GM19395 (cell line): ENCODE data around the gene ANKRD52.
"Not testable (repeated sequence)": the region's sequence is repeated elsewhere in the genome, so short reads cannot be mapped to it uniquely, and the experiment has no call there.

ENCODE experiments used
- ATAC-seq: cut with Tn5 transposase; IDR thresholded peaks from one replicate; pipeline ENCODE4 v1.9.1; 2021; ENCODE audit warnings: mild to moderate bottlenecking, moderate library complexity; ENCODE audit not compliant: unreplicated experiment

ANKRD52 gene

DNA sequence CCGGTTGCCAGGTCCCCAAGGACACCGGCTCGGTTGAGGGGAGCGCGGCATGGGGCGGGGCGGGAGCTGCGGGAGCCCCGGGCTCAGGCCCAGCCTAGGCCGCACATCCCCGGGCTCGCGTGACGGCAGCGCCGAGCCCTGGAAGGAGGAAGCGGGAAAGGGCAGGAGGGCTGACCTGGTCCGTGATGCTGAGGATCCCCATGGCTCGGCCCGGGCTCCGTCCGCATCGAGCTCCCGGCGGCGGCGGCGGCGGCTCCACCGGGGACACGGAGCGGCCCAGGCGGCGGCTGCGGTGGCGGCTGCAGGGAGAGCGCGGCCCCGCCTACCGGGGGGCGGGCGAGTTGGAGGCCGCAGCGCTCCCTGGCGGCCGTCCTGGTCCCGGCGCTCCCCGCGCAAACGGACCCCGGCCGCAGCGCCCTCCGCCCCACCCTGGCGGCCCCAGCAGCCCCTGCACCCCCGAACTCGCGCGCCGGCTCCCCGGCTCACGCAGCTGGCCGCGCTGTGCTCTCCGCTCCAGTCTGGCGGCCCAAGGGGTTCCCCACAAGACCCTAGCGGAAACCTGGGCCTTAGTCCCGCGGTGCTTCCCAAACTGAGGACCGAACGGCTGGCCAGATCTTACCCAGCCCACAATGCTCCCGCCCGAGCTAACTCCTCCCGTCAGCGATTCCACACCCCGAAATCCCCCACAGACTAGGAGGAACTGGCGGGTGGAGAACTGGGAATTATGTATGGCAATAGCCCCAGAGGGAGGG, at the start of gene ANKRD52:
Gene ANKRD52 (minus strand): TSS at position 317 of the 752 bp plus-strand sequence. CDS start 115 bp downstream, at position 202.
- peak; percentile 84 for ATAC-seq

DNA sequence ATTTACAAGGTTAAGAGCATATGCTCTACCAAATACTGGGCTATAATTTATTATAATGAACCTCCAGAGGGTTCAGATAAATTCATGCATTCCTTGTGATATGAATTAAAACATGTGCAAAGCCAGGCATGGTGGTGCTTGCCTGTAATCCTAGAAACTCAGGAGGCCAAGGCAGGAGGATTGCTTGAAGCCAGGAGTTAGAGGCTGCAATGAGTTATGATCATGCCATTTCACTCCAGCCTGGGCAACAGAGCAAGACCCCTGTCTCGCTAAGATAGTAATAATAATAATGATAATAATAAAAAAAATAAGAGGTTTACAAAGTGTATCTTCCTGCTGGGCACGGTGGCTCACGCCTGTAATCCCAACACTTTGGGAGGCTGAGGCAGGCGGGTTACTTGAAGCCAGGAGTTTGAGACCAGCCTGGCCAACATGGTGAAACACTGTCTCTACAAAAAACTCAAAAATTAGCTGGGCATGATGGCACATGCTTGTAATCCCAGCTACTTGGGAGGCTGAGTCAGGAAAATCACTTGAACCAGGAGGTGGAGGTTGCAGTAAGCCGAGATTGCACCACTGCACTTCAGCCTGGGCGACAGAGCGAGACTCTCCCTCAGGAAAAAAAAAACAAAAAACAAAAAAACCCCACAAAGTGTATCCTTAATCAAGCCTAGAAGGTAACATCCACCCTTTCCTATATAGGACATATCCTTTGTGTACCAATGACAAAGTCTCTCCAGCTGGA, 49.2 kb upstream of the ANKRD52 start:
- no peak for ATAC-seq

DNA sequence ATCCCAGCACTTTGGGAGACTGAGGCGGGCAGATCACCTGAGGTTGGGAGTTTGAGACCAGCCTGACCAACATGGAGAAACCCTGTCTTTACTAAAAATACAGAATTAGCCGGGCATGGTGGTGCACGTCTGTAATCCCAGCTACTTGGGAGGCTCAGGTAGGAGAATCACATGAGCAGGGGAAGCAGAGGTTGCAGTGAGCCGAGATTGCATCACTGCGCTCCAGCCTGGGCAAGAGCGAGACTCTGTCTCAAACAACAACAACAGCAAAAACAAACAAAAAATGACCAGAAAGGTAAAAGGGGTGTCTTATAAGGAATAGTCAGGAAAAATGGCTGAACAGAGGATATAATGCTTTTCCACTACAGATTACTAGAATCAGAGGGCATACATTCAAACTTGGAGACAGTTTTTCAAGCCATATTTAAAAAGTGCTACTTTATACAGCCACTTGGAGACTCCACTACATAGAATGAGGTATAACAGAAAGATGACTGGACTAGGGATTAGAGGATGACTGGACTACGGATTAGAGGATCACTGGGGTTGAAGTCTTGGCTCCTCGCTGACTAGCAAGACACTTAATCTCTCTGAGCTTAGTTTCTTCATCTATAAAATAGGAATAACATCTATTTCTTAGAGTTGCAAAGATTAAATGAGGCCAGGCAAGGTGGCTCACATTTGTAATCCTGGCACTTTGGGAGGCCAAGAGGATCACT, 46.8 kb upstream of the ANKRD52 start:
- ATAC-seq = no peak

DNA sequence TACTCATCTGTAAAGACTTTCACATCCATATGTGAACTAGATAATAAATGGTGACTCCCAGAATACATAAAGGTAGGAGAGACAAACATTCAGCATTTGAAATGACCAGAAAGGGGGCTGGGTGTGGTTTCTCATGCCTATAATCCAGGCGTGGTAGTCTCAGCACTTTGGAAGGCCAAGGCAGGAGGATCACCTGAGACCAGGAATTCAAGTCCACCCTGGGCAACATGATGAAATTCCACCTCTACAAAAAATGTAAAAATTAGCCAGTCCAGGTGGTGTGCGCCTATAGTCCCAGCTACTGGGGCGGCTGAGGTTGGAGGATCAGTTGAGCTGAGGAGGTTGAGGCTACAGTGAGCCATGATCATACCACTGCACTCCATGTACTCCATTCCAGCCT, 46.1 kb upstream of the ANKRD52 start:
- ATAC-seq = no peak

DNA sequence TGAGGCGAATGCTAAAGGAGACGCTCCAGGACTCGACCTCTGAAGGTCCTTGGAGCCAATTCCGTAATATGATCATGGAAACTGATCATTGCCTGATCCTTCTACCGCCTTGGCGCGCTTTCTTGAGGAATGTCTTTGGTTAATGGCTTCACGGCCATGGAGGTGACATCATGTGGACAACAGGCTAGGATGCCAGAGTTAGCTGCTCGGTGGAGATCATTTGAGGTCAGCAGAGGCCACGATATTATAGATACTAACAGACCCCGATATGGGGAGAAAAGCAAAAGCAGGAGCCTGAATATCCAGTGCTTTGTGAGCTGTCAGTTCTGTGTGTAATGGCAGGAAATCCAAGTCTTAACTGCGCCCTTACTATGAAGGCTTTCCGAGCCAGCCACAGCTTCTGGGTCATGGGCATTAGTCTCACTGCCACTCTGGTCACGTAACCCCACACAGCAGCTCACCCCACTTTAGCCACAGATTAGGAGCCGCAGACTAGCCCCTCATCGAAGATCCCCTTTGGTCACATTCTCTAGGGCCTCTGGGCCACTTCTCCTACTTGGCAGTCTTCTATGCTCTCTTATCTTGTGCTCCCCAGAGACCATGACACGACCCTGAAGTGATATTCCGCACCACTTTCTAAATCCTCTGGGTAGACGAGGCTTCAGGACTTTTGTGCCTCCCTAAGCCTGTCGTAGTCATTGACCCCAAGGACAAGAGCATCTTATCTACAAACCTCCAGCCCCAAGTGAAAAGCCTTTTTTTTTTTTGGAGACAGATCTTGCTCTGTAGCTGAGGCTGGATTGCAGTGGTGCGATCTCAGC, 42.7 kb upstream of the ANKRD52 start:
- ATAC-seq = no peak

DNA sequence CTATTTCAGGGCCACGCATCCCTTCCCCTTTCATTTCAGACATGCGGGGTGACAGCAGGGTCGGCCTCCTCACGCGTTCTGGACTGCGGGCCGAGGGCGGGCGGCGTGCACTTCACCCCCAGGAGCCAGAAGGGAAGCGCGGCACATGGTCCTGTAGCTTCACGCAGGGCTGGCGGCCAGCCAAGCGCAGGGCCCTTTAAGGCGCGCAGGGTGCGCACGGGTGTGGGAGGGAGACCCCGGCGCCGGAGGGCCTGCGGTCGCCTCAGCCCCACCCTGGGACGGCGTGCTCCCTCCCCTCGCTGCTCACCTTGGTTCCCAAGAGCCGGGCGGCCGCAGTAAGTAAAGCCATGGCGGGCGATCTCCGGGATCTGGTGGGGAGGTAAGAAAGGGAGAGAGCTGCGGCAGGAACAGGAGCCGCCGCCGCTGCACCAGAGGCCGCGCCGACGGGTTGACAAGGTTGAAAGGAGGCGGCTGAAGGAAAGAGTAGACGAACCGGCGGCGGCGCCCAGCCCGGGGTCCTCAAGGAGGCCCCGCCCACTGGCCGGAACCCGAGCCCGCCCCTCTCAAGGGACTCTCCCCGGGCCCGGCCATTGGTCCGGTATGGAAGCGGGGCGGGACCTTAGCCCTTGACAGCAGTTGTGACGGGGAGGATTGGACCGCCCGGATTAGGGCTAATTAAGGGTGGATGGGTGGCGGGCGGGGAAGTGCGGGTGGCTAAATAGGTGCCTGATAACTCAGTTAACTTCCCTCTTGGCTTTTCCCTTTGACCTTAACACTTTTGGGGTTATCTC, 41.9 kb upstream of the ANKRD52 start, which contains the start of gene CS:
Gene CS (minus strand): TSS at position 478 of the 791 bp plus-strand sequence. CDS start 129 bp downstream, at position 349.
- peak; percentile 94 for ATAC-seq

DNA sequence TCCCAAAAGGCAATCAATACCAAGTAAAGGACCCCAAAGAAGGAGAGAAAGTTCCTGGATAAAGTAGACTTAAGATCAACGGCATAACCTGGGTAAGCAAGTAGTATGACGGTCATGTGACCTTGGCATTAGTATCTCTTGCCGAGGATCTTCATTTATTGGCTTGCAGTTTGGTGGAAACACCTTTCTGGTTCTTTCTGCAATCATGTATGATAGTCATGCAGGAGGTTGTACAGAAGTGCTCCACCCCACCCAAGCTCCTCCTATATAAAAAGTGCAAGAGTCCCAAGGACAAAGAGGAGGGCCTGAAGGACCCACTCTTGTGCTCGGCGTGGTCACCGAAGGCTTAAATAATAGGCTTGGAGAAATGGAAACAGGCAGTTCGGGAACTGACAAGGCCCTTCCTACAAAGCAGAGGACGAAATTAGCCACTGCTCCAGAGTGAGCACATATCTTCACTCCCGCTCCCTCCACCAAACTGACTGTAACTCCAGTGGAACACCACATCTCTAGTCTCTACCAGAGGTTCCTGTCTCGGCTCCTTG, 41.2 kb upstream of the ANKRD52 start:
- ATAC-seq = no peak

DNA sequence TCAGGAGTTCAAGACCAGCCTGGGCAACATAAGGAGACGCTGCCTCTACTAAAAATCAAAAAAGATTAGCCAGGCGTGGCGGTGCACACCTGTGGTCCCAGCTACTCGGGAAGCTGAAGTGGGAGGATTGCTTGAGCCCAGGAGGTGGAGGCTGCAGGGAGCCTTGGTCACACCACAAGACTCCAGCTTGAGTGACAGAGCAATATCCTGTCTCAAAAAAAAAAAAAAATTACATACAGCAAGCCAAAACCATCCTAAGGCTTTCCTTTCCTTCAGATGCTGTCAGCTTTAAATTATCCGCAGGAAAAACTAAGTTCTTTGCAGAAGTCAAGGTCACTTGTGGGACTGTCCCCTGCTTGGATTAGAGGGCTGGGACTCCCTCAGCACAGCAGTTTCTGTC, 40.6 kb upstream of the ANKRD52 start:
- ATAC-seq = no peak

DNA sequence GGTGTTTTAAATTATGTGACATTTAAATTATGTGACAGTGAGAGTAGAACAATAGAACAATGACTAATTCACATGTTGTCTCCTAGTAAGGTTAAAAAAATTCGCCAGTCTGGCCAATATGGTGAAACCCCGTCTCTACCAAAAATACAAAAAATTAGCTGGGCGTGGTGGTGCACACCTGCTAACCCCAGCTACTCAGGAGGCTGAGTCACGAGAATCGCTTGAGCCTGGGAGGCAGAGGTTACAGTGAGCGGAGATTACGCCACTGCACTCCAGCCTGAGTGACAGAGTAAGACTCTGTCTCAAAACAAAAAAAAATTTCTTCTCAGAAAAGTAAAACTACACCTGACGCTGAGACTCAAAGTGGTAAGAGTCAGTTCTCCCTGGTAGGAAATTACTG, 39.2 kb upstream of the ANKRD52 start:
- ATAC-seq = no peak

DNA sequence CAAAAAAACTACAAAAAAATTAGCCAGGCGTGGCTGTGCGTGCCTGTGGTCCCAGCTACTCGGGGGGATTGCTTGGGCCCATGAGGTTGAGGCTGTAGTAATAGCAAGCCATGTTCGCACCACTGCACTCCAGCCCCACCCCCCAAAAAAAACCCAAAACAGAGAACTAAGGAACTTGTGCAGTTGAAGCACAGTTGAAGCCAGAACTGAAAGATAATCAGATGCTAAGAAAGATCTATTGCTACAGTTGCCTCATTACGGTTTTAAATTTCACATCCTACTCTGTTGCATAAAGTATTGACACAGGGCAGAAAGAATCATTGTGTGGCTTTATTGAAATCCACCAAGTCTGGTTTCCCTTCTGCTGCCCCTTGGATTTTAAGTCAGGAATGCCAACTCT, 38.1 kb upstream of the ANKRD52 start:
- no peak for ATAC-seq

DNA sequence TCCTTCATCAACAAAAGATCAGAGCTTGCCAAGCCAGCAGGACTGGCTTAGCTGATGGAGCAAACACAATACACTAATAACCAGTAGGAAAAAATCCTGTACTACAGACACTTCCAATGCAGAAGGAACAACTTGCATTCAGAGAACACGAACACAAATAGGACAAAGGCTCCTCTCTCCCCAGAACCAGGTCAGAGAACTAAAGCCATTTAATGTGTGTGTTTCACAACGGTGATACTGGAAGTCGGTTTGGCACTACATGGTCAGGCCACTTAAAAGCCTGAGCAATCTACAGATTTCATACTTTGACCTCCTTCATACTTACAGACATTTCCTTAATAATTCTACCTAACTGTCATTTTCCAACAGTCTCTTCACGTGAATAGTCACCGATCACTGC, 35.6 kb upstream of the ANKRD52 start:
- no peak for ATAC-seq

DNA sequence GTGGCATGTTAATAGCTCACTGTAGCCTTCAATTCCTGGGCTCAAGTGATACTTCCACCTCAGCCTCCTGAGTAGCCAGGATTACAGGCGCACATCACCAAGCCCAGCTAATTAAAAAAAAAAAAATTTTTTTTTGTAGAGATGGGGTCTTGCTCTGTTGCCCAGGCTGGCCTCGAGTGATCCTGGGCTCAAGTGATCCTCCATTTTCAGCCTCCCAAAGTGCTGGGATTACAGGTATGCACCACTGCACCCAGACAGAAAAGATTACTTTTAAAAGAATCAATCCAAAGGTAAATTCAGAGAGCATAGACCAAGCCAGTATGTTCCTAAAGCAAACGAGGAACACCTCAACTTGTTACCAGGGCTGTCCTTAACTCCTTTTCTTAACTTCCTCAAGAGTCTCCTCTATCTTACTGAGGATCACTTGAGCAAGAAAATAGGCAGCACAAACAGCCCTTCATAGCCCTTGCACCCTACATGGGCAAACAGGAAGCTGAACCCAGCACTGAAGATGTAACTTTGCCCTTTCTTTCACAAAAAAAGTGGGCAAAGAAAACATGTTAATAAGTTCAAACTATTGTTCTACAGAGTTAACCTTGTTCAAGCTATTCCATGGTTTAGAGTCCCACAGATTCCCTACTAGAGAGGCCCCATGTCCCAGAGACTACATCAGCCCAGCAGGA, 30.7 kb upstream of the ANKRD52 start:
- no peak for ATAC-seq

DNA sequence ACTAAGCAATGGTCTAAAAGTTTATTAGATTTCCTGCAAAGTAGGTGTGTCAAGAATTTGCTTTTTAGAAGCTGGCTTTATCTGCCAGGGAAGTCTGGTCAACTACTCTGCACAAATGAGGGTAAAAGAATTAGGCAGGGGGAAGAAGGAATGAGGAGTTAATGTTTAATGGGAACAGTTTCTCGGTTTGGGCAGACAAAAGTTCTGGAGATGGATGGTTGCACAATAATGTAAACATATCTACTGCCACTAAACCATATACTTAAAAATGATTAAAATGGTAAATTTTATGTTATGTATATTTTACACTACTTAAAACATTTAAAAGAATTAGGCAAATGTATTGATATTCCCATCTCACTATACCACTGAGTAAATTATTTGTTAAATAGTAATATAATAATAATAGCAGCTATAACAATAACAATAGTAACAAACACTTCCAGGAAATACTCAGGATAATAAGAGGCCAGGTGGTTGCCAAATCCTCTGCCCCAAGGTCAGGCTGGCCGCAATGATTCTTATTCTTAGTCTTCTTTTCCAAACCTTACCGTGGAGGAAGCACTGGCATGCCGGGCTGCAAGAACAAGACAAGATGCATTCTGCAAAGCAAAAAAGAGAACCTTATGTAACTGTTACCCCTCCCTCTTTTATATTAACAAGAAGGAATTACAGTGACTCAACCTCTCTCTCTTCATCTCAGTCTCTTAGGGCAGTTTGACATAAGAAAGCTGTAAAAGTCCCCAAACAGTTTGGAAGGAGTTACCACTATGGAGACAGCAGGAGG, 28.1 kb upstream of the ANKRD52 start:
- no peak for ATAC-seq

DNA sequence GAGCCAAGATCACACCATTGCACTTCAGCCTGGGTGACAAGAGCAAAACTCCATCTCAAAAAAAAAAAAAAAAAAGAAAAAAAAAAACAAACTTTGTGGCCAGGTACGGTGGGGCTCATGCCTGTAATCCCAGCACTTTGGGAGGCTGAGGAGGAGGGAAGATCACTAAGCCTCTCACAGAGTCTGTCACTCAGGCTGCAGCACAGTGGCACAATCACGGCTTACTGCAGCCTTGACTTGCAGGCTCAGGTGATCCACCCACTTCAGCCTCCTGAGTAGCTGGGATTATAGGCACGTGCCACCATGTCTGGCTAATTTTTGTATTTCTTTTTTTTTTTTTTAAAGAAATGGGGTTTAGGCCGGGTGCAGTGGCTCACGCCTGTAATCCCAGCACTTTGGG, 26.1 kb upstream of the ANKRD52 start:
- ATAC-seq = not testable (repeated sequence)

DNA sequence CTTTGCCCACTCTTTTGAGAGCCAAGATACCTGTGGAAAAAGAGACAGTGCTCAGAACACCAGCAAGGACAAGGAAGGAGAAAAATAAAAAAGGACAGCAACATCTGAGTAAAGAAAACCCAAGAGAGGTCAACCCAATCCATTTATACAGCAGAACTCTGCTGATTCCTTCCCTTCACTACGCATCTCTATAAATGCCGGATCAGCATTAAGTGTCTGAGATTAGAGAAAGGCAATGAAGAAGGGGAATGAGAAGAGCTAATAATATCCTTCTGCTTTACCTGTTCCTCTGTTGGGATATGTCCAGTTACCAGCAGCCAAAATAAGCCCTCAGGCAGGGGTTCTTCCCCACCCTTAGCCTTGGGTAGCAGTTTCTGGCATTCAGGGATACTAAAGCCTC, 24.4 kb upstream of the ANKRD52 start:
- ATAC-seq = no peak

DNA sequence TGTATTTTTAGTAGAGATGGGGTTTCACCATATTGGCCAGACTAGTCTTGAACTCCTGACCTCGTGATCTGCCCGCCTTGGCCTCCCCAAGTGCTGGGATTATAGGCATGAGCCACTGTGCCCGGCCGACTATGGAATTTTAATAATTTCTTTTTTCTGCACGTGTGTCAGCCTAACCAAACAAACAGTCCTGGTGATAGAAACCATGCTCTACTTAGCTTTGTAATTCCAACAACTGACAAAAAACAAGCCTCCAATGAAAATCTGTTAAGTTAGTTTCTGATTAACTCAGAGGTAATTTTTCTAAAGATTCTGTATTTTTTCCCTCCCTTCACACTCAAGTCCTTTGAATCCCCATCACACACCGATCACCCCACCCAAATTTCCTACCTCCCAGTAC, 23.8 kb upstream of the ANKRD52 start:
- ATAC-seq = no peak

DNA sequence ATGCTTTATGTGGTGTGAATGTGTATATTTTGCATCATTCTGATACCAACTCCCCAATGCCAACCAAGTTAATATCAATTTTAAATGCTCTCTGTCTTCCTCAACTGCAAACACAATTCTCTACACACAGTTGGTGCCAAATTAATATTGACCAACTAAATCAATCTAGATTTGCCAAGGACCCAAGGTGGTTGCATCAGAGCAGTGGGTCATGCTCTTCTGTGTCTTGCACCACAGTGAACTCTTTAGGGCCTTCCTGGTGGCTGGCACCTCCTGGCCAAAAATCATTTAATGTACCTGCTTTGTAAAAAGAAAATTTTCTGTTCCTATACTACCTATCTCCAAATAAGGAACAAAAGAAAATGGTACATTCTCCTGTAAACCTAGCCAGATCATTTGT, 22.7 kb upstream of the ANKRD52 start:
- ATAC-seq = no peak

DNA sequence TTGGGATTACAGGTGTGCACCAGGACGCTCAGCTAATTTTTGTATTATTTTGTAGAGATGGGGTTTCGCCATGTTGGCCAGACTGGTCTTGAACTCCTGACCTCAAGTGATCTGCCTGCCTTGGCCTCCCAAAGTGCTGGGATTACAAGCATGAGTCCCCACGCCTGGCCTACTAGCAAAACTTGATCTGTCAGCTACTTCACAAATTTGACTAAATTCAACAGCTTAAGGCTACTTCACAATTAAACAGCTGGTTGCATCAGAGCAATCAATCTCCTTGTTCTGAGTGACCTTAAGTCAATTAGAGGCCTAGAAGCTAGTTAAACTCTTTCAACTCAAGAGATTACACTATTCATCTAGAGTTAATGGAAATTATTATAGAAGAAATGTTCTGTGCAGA, 20.7 kb upstream of the ANKRD52 start:
- no peak for ATAC-seq
